GM19023 (cell line): Measurements from ENCODE around the gene ZNF672.
"Not testable (repeated sequence)": the region's sequence is repeated elsewhere in the genome, so short reads cannot be mapped to it uniquely, and the experiment has no call there.

ENCODE experiments used
- ATAC-seq: cut with Tn5 transposase; IDR thresholded peaks from one replicate; pipeline ENCODE4 v1.9.1; 2021; ENCODE audit warnings: mild to moderate bottlenecking, moderate library complexity; ENCODE audit not compliant: unreplicated experiment

ZNF672 gene

GRCh38 chr1:248884632-248885295 lies 46.7 kb downstream of the ZNF672 start:
- no peak for ATAC-seq

- no peak for ATAC-seq
Measured at GRCh38 chr1:248885646-248886045, 47.6 kb downstream of the ZNF672 start.

GRCh38 chr1:248886237-248886895 lies 48.3 kb downstream of the ZNF672 start:
- no peak for ATAC-seq

GRCh38 chr1:248889914-248890243 lies 51.9 kb downstream of the ZNF672 start:
- ATAC-seq = not testable (repeated sequence)

GRCh38 chr1:248890549-248891498 lies 52.8 kb downstream of the ZNF672 start:
- no peak for ATAC-seq

- ATAC-seq = no peak
Measured at GRCh38 chr1:248891758-248892157, 53.7 kb downstream of the ZNF672 start.

- ATAC-seq = no peak
Measured at GRCh38 chr1:248892590-248892989, 54.6 kb downstream of the ZNF672 start.

- no peak for ATAC-seq
Measured at GRCh38 chr1:248894837-248895236, 56.8 kb downstream of the ZNF672 start.

- ATAC-seq = no peak
Measured at GRCh38 chr1:248897412-248898337, 59.7 kb downstream of the ZNF672 start.
